ENCODE measurements around the gene ACER1. TPM values are rescaled to one million over a fixed set of nuclear protein-coding genes. Genes with fewer than 3 reads are reported as not detected.

The ACER1 gene
- total and polyA plus RNA-seq, 4 experiments from 2014 or later, result 0.67 to 1.3 (median 0.99) TPM

Other genes starting within 250 kb of the ACER1 start
- 1 to 10 TPM; 5.6 to 6.7 TPM for gene RFX2, start 223.1 kb downstream of the ACER1 start, total RNA-seq
- gene RFX2, start 223.1 kb downstream of the ACER1 start, polyA plus RNA-seq, result 1 to 10 TPM; 3.6 to 6.0 TPM
- not detected for gene ACSBG2, start 197.9 kb downstream of the ACER1 start, total RNA-seq
- not detected for gene ACSBG2, start 197.9 kb downstream of the ACER1 start, polyA plus RNA-seq
- 10 to 100 TPM; 41.1 to 41.7 TPM for gene MLLT1, start 53.6 kb downstream of the ACER1 start, total RNA-seq
- 1 to 10 TPM in 1 of 2 donors, under 1 TPM in 1; 0.50 to 2.0 TPM for gene MLLT1, start 53.6 kb downstream of the ACER1 start, polyA plus RNA-seq
- 10 to 100 TPM; 70.8 to 71.3 TPM for gene CLPP, start 27.9 kb upstream of the ACER1 start, total RNA-seq
- 100 to 1,000 TPM; 160 to 212 TPM for gene CLPP, start 27.9 kb upstream of the ACER1 start, polyA plus RNA-seq
- gene ALKBH7, start 39.2 kb upstream of the ACER1 start, total RNA-seq, result 10 to 100 TPM; 67.4 to 73.4 TPM
- 10 to 100 TPM; 72.3 to 88.1 TPM for gene ALKBH7, start 39.2 kb upstream of the ACER1 start, polyA plus RNA-seq
- gene PSPN, start 42.3 kb upstream of the ACER1 start, total RNA-seq, result 1 to 10 TPM; 4.6 to 5.2 TPM
- gene PSPN, start 42.3 kb upstream of the ACER1 start, polyA plus RNA-seq, result under 1 TPM; 0.38 to 0.61 TPM
- gene GTF2F1, start 59.6 kb upstream of the ACER1 start, total RNA-seq, result 10 to 100 TPM; 56.3 to 57.7 TPM
- 10 to 100 TPM in 1 of 2 donors, 1 to 10 TPM in 1; 6.6 to 27.5 TPM for gene GTF2F1, start 59.6 kb upstream of the ACER1 start, polyA plus RNA-seq
- 100 to 1,000 TPM; 168 to 169 TPM for gene KHSRP, start 91.2 kb upstream of the ACER1 start, total RNA-seq
- 10 to 100 TPM in 1 of 2 donors, 1 to 10 TPM in 1; 4.3 to 25.3 TPM for gene KHSRP, start 91.2 kb upstream of the ACER1 start, polyA plus RNA-seq
- gene SLC25A41, start 100.2 kb upstream of the ACER1 start, total RNA-seq, result not detected
- not detected for gene SLC25A41, start 100.2 kb upstream of the ACER1 start, polyA plus RNA-seq
- gene SLC25A23, start 126.2 kb upstream of the ACER1 start, total RNA-seq, result 10 to 100 TPM; 24.9 to 25.5 TPM
- 10 to 100 TPM in 1 of 2 donors, 1 to 10 TPM in 1; 8.2 to 24.3 TPM for gene SLC25A23, start 126.2 kb upstream of the ACER1 start, polyA plus RNA-seq
- 1 to 10 TPM; 4.2 to 5.1 TPM for gene CRB3, start 130.7 kb upstream of the ACER1 start, total RNA-seq
- gene CRB3, start 130.7 kb upstream of the ACER1 start, polyA plus RNA-seq, result 10 to 100 TPM in 1 of 2 donors, 1 to 10 TPM in 1; 4.3 to 10.3 TPM
- 100 to 1,000 TPM; 105 to 113 TPM for gene DENND1C, start 148.2 kb upstream of the ACER1 start, total RNA-seq
- 10 to 100 TPM; 39.6 to 77.8 TPM for gene DENND1C, start 148.2 kb upstream of the ACER1 start, polyA plus RNA-seq
- 1 to 10 TPM; 3.9 to 4.7 TPM for gene TUBB4A, start 168.7 kb upstream of the ACER1 start, total RNA-seq
- 1 to 10 TPM; 1.5 to 1.9 TPM for gene TUBB4A, start 168.7 kb upstream of the ACER1 start, polyA plus RNA-seq
- under 1 TPM; 0.64 to 0.99 TPM for gene TNFSF9, start 197.4 kb upstream of the ACER1 start, total RNA-seq
- 1 to 10 TPM in 1 of 2 donors, under 1 TPM in 1; 0.29 to 3.3 TPM for gene TNFSF9, start 197.4 kb upstream of the ACER1 start, polyA plus RNA-seq

All from CD4-positive, alpha-beta memory T cell (primary cell).